Uterus (tissue), 2 donors: Measurements from ENCODE around the gene CAPZA1.
A peak's percentile ranks its signal among the peaks of the same experiment; 100 is the strongest.

Experiments used
- CTCF ChIP-seq, 4 experiments: fragments of 200-600 bp in 2 of 4; fragments of 450-650 bp in 2 of 4; sonication (generic) in 2 of 4; IDR thresholded peaks; one replicate each; pipeline ENCODE4 v1.5.1; 2016 to 2019; ENCODE audit warnings: antibody characterized with exemption in 4 of 4, mild to moderate bottlenecking in 2 of 4, moderate library complexity in 1 of 4
- POLR2A ChIP-seq, 2 donors: fragments of 450-650 bp; IDR thresholded peaks; one replicate each; pipeline ENCODE4 v1.6.1; 2016; ENCODE audit warnings: antibody characterized with exemption in 2 of 2, mild to moderate bottlenecking in 1 of 2, moderate library complexity in 1 of 2

GRCh38 chr1:112706505-112707220, 87.0 kb downstream of the CAPZA1 start, which contains the start of gene RHOC:
- TF ChIP-seq CTCF (IDR thresholded peaks at IDR 0.05) (no peak), POLR2A (IDR thresholded peaks at IDR 0.05) (peak; percentile 83 to 95)
